HG03432 (cell line): ENCODE data around the gene FFAR3.
"Not testable (repeated sequence)": the region's sequence is repeated elsewhere in the genome, so short reads cannot be mapped to it uniquely, and the experiment has no call there.

Source experiments
- ATAC-seq: cut with Tn5 transposase; IDR thresholded peaks from one replicate; pipeline ENCODE4 v1.9.1; 2021; ENCODE audit warnings: mild to moderate bottlenecking, moderate library complexity; ENCODE audit not compliant: unreplicated experiment

The FFAR3 gene

GRCh38 chr19:35399948-35400772 is 41.9 kb downstream of the FFAR3 start:
- ATAC-seq, result no peak

DNA sequence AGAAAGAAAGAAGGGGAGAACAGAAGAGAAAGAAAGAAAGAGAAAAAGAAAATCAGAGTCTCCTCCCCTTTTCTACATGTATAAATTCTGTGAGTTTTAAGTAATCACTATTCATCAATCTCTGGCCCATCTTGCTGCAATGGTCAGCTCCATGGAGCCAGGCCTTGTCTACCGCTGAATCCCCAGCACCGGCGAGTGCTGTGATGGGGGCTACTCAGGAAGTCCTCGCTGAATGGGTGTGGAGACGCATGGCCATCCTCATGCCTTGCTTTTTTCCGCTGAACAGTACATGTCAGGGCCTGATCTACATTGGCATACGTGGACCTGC is 42.5 kb downstream of the FFAR3 start:
- no peak for ATAC-seq

DNA sequence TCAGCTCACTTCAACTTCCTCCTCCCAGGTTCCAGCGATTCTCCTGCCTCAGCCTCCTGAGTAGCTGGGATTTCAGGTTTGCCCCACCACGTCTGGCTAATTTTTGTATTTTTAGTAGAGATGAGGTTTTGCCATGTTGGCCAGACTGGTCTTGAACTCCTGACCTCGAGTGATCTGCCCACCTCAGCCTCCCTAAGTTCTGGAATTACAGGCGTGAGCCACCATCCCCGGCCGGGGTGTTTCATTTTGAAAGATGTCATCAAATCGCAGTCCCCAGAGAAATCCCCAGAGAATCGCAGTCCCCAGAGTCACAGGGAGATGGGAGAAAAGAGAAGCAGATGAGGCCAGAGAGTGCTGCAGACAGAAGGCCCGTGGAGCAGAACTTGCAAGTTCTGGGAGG is 43.2 kb downstream of the FFAR3 start:
- ATAC-seq, result not testable (repeated sequence)

DNA sequence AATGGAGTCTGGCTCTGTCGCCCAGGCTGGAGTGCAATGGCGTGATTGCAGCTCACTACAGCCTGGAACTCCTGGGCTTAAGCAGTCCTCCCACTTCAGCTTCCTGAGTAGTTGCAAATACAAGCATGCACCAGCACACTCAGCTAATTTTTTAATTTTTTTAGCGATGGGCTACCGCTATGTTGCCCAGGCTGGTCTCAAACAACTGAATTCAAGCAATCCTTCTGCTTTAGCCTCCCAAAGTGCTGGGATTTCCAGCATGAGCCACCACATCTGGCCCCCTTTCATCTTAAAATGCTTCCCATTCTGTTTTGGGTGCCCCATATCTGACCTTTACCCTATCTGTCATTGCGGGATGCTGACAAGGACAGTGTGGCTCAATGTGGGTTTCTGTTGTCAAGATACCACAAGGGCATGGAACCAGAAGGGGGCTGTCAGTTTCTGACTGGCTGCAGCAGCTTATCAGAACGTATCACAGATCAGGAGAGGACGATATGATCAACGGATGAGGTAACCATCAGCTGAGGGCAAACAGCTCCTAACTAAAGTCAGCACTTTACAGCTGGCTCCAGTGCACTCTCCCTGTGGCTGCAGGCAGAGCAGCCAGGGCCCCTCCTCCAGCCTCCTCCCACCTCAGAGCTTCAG is 45.0 kb downstream of the FFAR3 start:
- no peak for ATAC-seq

DNA sequence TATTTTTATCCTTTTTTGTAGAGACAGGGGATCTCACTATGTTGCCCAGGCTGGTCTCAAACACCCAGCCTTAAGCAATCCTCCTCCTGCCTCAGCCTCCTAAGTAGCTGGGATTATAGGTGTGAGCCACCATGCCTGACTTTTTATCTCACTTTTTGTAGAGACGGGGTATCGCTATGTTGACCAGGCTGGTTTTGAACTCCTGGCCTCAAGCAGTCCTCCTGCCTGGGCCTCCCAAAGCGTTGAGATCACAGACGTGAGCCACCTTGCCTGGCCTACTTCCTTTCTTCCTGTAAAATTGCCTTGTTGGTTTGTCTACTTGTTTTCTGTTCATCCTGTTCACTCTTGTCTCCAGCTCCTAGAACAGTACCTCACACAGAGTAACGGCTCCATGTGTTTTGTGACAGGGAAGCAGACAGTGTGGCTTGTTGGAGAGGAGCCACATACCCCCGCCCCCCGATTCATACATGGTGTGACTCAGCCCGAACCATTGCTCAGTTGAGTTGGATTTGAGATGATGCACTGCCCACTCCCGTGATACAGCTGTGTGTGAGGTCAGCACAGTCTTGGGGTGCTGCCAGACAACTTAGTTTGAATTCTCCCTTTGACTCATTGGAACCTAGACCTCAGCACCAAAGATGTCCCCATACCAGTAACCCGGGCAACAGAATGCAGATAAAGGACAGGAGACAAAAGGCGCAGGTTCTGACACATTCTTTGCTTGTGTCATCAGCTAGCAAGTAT is 46.8 kb downstream of the FFAR3 start:
- ATAC-seq, result peak; percentile 69

DNA sequence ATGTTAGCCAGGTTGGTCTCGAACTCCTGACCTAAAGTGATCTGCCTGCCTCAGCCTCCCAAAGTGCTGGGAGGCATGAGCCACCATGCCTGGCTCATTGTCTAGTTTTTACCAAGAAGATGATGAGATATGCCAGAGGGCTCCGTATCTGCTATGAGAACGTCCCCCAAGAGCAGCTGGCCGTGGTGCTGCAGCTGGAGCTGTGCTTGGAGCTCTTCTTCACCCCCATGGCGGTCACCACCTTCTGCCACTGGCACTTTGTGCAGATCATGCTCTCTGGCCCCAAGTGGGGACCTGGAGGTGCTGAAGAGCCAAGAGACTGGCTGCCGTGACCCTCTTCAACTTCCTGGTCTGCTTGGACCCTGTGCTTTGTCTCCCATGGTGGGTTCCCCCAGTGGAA is 49.4 kb downstream of the FFAR3 start:
- no peak for ATAC-seq

GRCh38 chr19:35408284-35409171 is 50.3 kb downstream of the FFAR3 start:
- peak; percentile 75 for ATAC-seq

DNA sequence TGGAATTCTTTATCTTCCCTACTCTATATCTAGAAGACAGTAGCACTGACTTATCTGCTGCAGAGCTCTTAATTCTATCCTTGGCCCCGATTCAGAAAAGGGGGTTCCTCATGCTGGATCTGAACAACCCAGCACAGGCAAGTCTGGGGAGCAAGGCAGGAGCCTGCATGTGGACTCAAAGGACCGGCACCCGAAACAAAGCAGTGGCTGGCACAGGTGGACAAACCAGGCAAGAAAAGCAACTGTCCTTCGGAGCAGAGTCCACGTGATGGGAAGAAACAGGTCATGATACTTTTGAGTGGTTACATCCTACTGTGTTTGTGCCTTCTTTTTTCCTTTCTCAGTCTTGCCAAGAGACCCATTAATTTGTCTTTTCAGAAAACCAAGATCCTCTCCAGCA is 50.9 kb downstream of the FFAR3 start:
- no peak for ATAC-seq
